Prostate gland (tissue), 1 donor: ENCODE data around the gene SLC12A3.

ENCODE experiments used
- POLR2A ChIP-seq: fragments of 450-650 bp; IDR thresholded peaks from one replicate; pipeline ENCODE4 v1.6.1; 2016; ENCODE audit warnings: antibody characterized with exemption, mild to moderate bottlenecking
- POLR2AphosphoS5 ChIP-seq: sonication (generic); formaldehyde crosslinking; IDR thresholded peaks from one replicate; pipeline ENCODE4 v1.6.1; 2017; ENCODE audit warnings: antibody characterized with exemption

- TF ChIP-seq POLR2AphosphoS5 (no peak), POLR2A (no peak)
Observed at GRCh38 chr16:56817056-56817455, 48.0 kb upstream of the SLC12A3 start.
